ENCODE data around the gene TTLL6. TPM values are rescaled to one million over a fixed set of nuclear protein-coding genes. Genes with fewer than 3 reads are reported as not detected.

TTLL6 gene
- total and polyA plus RNA-seq, 2 of the 4 experiments (the other 2 are of a cell fraction), result not detected

GRCh38 chr17:48752399-48753288 lies 64.4 kb downstream of the TTLL6 start:
- Histone ChIP-seq H3K4me3 (ENCODE audit: insufficient read depth, low read depth, low read length) (no peak overlapping the region), H3K27me3 (ENCODE audit: control insufficient read depth, insufficient read depth, low read length) (peaks cover 95% of the 10 kb centered on the region), H3K9me1 (ENCODE audit: insufficient read depth, low read length) (peaks cover 6% of the 10 kb centered on the region; the same call in 1 of the 2 replicates), H4K20me1 (ENCODE audit: insufficient read depth, low read length) (peaks cover 23% of the 10 kb centered on the region; the same call in 1 of the 2 replicates), H3K23ac (ENCODE audit: low read depth, low read length) (peak overlapping the region; percentile 77; the same call in 1 of the 2 replicates), H2AFZ (replicated peaks; ENCODE audit: low read length, poor library complexity) (peak overlapping the region; percentile 5), H4K8ac (ENCODE audit: low read depth in 2 of 2, low read length in 2 of 2) (no peak overlapping the region), H3K18ac (ENCODE audit: low read depth, low read length) (no peak overlapping the region), H3K4ac (ENCODE audit: low read depth, low read length) (no peak overlapping the region), H2BK20ac (ENCODE audit: low read depth, low read length) (no peak overlapping the region), H3K79me1 (ENCODE audit: low read depth in 1 of 2, low read length in 2 of 2) (no peaks in the 10 kb centered on the region), H3K9ac (ENCODE audit: low read depth, low read length) (no peak overlapping the region), H2AK5ac (ENCODE audit: low read depth, low read length) (no peak overlapping the region), H4K91ac (ENCODE audit: insufficient read depth, low read depth, low read length) (no peak overlapping the region), H2BK120ac (ENCODE audit: low read depth, low read length) (no peak overlapping the region), H3K14ac (replicated peaks; ENCODE audit: low read depth, low read length) (no peak overlapping the region), H3K4me2 (ENCODE audit: low read depth, low read length) (no peak overlapping the region), H3K4me1 (ENCODE audit: control insufficient read depth, insufficient read depth, low read length) (no peaks in the 10 kb centered on the region), H2BK15ac (ENCODE audit: low read depth, low read length) (no peak overlapping the region), H3K27ac (ENCODE audit: insufficient read depth, low read length) (no peak overlapping the region), H2BK5ac (ENCODE audit: low read depth, low read length, poor library complexity, severe bottlenecking) (no peak overlapping the region), H4K5ac (ENCODE audit: low read depth, low read length) (no peak overlapping the region), H3K9me3 (ENCODE audit: control insufficient read depth, insufficient read depth, low read length) (peaks cover 11% of the 10 kb centered on the region), H2AK9ac (replicated peaks; ENCODE audit: low read depth, low read length, poor library complexity) (no peak overlapping the region), H3K36me3 (ENCODE audit: control insufficient read depth, insufficient read depth, low read length) (no peaks in the 10 kb centered on the region), H3K56ac (ENCODE audit: extremely low read depth, insufficient read depth, low read length) (no peak overlapping the region)
- dilution Hi-C loops (cut with HindIII; ENCODE audit: low sequenced_read_pairs, unreplicated experiment) (no loop called here), intact Hi-C loops (cut with micrococcal nuclease) (no loop called here), in situ Hi-C loops (cut with MboI; ENCODE audit: low sequenced_read_pairs) (loop anchor here (25.0 kb wide), 1 partner anchor 365 kb away; no protein-coding TSS in a partner anchor)
- ChIA-PET POLR2A (ENCODE audit: unreplicated experiment) (no interaction called here), CTCF (no interaction called here)
- WGBS, 2 experiments (ENCODE audit: extremely low coverage in 2 of 2, insufficient read length in 1 of 2), result 13% methylated on average over 15 of the region's 43 CpGs; no CpG with 5 or more reads in 1 of the 2 experiments
- no TSS peak for BruUV-seq (replicated peaks)
- no peak for DNase-seq
- TF ChIP-seq, protein P1, sequence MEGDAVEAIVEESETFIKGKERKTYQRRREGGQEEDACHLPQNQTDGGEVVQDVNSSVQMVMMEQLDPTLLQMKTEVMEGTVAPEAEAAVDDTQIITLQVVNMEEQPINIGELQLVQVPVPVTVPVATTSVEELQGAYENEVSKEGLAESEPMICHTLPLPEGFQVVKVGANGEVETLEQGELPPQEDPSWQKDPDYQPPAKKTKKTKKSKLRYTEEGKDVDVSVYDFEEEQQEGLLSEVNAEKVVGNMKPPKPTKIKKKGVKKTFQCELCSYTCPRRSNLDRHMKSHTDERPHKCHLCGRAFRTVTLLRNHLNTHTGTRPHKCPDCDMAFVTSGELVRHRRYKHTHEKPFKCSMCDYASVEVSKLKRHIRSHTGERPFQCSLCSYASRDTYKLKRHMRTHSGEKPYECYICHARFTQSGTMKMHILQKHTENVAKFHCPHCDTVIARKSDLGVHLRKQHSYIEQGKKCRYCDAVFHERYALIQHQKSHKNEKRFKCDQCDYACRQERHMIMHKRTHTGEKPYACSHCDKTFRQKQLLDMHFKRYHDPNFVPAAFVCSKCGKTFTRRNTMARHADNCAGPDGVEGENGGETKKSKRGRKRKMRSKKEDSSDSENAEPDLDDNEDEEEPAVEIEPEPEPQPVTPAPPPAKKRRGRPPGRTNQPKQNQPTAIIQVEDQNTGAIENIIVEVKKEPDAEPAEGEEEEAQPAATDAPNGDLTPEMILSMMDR (conservative IDR thresholded peaks at IDR 0.05; ENCODE audit: low read depth, low read length), result no peak
- TF ChIP-seq CEBPB (IDR thresholded peaks at IDR 0.05; ENCODE audit: low read depth, low read length) (no peak), POLR2A (IDR thresholded peaks at IDR 0.05; ENCODE audit: low read depth, low read length) (no peak)
- TF ChIP-seq, protein P2, sequence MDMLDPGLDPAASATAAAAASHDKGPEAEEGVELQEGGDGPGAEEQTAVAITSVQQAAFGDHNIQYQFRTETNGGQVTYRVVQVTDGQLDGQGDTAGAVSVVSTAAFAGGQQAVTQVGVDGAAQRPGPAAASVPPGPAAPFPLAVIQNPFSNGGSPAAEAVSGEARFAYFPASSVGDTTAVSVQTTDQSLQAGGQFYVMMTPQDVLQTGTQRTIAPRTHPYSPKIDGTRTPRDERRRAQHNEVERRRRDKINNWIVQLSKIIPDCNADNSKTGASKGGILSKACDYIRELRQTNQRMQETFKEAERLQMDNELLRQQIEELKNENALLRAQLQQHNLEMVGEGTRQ (IDR thresholded peaks at IDR 0.05; ENCODE audit: low read depth, low read length), result no peak
- no peak for ATAC-seq (ENCODE audit: low read depth)
